ENCODE results near the gene TESPA1.

The TESPA1 gene, protein sequence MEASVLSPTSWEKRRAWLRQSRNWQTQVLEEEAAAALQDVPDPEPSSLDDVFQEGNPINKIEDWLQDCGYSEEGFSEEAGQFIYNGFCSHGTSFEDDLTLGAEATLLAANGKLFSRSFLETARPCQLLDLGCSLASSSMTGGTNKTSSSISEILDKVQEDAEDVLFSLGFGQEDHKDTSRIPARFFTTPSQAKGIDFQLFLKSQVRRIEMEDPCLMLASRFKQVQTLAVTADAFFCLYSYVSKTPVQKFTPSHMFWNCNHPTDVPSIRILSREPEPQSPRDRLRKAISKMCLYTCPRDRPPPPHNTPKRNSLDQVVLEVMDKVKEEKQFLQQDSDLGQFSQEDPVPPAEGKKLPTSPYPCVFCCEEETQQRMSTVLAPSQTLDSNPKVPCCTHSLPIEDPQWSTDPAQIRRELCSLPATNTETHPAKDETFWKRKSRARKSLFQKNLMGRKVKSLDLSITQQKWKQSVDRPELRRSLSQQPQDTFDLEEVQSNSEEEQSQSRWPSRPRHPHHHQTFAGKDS

DNA sequence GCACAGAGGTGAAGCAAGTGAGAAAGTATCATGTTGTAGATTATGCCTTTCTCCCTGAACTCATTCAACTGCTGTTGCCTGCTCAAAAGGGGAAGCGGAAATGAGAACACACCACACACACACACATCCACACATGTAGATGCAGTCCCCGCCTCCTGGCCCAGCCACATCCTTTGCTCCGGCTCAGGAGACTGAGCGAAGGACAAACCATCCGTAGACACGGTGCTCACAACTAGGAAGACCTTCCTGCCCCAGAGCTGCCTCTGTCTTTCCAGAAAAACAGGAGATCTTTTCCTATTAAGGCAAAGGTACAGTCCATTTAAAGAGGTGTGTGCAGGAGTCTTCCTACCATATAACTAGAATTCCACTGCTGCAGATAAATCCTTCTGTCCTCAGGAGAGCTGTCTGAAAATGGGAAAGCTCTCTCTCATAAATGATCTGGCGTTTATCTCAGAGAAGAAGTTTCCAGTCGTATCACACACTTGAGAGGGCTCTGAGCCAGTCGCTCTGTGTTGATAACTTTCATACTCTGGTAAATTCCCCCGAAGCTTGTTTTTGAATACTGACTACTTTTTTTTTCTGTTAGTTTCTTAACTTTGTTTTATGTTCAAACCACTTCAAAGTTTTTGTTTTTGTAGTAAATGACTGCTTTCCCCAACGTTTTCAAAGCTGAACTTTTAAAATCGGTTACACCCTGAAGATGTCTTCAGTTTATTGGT is at the start of gene TESPA1:
TSS of gene TESPA1 (minus strand) at position 105 of the 719 bp plus-strand sequence. CDS start 10,200 bp downstream, outside the sequence.
- Histone ChIP-seq H3K4me1 (ENCODE audit: insufficient read depth, low read length) (no peaks in the 10 kb centered on the region), H2AFZ (ENCODE audit: low read depth, low read length) (no peak within 1 kb of the TSS), H3K9me3 (ENCODE audit: low read length) (no peaks in the 10 kb centered on the region), H3K27me3 (ENCODE audit: insufficient read depth, low read length) (no peaks in the 10 kb centered on the region), H3K4me3 (ENCODE audit: low read length) (no peak within 1 kb of the TSS), H3K36me3 (ENCODE audit: insufficient read depth, low read length) (no peaks in the 10 kb centered on the region)

DNA sequence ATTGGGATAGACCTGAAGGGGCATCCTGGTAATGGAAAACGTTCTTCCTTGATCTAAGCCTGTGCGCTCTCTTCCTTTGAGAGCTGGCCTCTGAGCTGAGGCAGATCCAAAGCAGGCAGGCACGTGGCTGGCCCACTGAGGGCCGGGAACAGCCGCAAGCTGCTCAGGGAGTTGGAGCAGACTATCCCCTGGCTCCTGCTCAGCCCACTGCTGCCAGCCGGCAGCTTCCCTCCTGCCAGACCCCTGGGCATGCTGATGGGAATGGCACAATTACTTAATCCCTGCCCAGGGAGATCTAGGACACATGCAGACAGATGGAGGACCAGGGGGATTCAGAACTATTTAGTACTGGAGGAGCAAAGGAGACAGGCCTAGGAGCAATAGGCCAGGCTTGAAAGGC is 49.7 kb upstream of the TESPA1 start:
- Histone ChIP-seq H3K36me3 (ENCODE audit: insufficient read depth, low read length) (no peaks in the 10 kb centered on the region), H3K4me3 (ENCODE audit: low read length) (no peak overlapping the region), H3K27me3 (ENCODE audit: insufficient read depth, low read length) (peaks cover 2% of the 10 kb centered on the region), H2AFZ (ENCODE audit: low read depth, low read length) (no peak overlapping the region), H3K4me1 (ENCODE audit: insufficient read depth, low read length) (peaks cover 11% of the 10 kb centered on the region), H3K9me3 (ENCODE audit: low read length) (no peaks in the 10 kb centered on the region)

DNA sequence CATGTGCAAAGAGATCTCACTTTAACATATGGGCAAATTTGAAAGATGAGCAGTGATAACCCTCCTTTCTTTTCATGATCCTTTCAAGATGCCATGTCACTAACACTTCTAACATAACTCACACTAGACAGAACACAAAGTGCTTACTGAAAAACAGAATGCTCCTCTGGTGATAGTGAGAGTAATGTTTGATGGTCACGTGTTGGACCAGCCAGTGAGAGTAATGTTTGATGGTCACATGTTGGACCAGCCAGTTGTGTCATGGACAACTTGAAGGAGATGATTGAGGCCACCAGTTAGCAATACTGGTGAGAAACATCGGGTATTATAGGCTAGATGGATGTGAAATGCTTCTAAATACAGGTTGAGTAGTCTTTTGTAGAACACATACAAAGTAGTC is 40.9 kb upstream of the TESPA1 start:
- Histone ChIP-seq H3K9me3 (ENCODE audit: low read length) (no peaks in the 10 kb centered on the region), H3K27me3 (ENCODE audit: insufficient read depth, low read length) (no peaks in the 10 kb centered on the region), H3K4me3 (ENCODE audit: low read length) (no peak overlapping the region), H2AFZ (ENCODE audit: low read depth, low read length) (no peak overlapping the region), H3K4me1 (ENCODE audit: insufficient read depth, low read length) (no peaks in the 10 kb centered on the region), H3K36me3 (ENCODE audit: insufficient read depth, low read length) (no peaks in the 10 kb centered on the region)

DNA sequence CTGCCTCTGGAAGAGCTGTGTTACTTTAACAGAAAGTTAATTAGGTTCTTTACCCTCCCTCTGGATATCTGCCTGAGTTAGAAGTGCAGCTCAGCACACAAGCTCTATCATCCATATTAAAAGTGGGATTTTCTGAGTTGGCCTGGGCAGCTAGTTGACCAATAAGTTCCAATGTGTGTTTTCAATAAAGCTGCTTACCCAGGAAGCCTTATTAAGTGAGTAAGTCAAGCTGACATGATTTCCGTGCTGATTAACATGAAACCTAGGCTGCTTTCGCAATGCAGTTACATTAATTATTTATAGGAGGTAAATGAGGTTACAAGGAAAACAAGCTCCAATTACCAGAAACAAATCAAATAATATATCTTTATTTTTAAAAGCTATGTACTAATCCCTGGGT is 40.0 kb upstream of the TESPA1 start:
- no peaks in the 10 kb centered on the region for H3K4me1 ChIP-seq (ENCODE audit: insufficient read depth, low read length)
- no peaks in the 10 kb centered on the region for H3K36me3 ChIP-seq (ENCODE audit: insufficient read depth, low read length)
- H3K9me3 ChIP-seq (ENCODE audit: low read length): no peaks in the 10 kb centered on the region
- no peaks in the 10 kb centered on the region for H3K27me3 ChIP-seq (ENCODE audit: insufficient read depth, low read length)
- no peak overlapping the region for H2AFZ ChIP-seq (ENCODE audit: low read depth, low read length)
- H3K4me3 ChIP-seq (ENCODE audit: low read length): no peak overlapping the region

DNA sequence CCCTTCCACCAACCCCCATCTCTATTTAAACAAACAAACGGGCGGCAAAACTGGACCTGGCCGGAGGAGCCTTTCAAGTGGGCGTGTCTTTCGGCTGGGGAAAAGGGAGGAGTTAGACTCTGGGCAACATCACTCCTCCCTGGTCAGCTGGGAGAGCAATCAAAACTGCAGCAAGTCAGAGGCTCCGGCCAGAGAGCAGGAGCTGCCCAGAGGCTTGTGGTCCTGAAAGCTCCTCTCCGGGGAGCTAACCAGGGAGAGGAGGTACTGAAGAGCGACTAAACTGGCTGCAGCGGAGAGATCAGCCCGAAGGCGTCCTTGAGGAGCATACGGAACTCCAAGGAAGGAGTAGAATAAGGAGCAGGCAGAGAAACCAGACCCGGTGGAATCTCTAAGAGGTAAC is 35.2 kb upstream of the TESPA1 start, which contains the start of gene NEUROD4:
TSS of gene NEUROD4 (plus strand) at position 191 of the 400 bp plus-strand sequence. CDS start 6,466 bp downstream, outside the sequence.
- Histone ChIP-seq H3K27me3 (ENCODE audit: insufficient read depth, low read length) (no peaks in the 10 kb centered on the region), H3K4me1 (ENCODE audit: insufficient read depth, low read length) (no peaks in the 10 kb centered on the region), H3K9me3 (ENCODE audit: low read length) (no peaks in the 10 kb centered on the region), H3K36me3 (ENCODE audit: insufficient read depth, low read length) (no peaks in the 10 kb centered on the region), H3K4me3 (ENCODE audit: low read length) (no peak within 1 kb of the TSS), H2AFZ (ENCODE audit: low read depth, low read length) (no peak within 1 kb of the TSS)

DNA sequence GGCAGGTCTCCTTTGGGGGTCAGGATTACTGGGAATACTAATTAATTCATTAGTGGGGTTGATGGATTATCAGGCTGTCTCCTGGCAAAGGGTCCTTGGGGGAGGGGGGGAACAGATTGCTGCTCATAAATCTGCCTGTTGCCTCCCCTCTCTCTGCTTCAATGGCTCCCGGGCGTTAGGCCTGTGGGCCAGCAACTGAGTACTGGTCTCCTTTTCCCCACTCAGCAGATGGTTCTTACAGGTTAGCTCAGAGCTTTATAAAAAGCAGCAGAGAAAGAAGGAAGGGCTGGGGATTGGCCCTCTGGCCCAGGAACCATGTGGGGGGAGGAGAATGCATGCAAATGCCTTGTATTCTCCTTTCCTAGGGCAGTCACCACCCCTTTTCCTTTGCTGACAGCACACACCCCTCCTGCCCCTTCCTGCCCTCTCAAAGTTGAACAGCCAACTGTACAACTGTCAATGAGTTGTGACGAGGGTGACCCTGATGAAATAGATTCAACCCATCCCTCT is 32.9 kb upstream of the TESPA1 start:
- Histone ChIP-seq H3K4me1 (ENCODE audit: insufficient read depth, low read length) (no peaks in the 10 kb centered on the region), H3K9me3 (ENCODE audit: low read length) (no peaks in the 10 kb centered on the region), H3K27me3 (ENCODE audit: insufficient read depth, low read length) (no peaks in the 10 kb centered on the region), H2AFZ (ENCODE audit: low read depth, low read length) (no peak overlapping the region), H3K4me3 (ENCODE audit: low read length) (no peak overlapping the region), H3K36me3 (ENCODE audit: insufficient read depth, low read length) (no peaks in the 10 kb centered on the region)

DNA sequence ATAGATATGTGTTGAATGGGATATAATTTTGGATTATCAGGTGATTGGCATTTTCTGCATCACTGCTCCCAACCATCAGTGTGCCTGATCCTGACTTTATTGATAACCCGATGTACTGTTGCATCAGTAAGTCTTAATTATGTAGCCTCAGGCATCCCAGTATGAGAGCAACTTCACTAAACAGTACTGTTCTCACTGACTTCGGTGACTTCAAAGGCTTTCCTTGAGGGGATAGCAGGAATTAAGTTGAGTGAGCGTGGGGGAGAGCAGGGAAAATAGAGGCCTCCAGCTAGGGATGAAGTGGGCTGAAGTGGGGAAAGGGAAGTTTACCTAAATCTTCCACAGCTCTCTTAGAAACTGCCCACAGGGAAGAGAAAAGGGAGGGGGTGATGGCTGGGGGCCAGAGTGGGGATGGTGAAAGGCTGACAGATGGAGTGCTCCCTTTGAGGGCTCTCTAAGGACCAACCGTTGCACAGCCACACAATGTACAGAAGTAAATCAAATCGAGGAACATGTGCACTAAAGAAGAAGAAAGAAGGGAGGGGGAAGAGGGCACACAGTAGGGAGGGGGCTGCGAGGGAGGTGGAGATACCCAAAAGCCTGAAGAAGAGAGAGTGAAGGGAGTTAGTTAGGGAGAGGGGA is 24.5 kb upstream of the TESPA1 start:
- H2AFZ ChIP-seq (ENCODE audit: low read depth, low read length): no peak overlapping the region
- no peaks in the 10 kb centered on the region for H3K9me3 ChIP-seq (ENCODE audit: low read length)
- H3K4me3 ChIP-seq (ENCODE audit: low read length): no peak overlapping the region
- no peaks in the 10 kb centered on the region for H3K36me3 ChIP-seq (ENCODE audit: insufficient read depth, low read length)
- no peaks in the 10 kb centered on the region for H3K4me1 ChIP-seq (ENCODE audit: insufficient read depth, low read length)
- H3K27me3 ChIP-seq (ENCODE audit: insufficient read depth, low read length): peaks cover 2% of the 10 kb centered on the region

DNA sequence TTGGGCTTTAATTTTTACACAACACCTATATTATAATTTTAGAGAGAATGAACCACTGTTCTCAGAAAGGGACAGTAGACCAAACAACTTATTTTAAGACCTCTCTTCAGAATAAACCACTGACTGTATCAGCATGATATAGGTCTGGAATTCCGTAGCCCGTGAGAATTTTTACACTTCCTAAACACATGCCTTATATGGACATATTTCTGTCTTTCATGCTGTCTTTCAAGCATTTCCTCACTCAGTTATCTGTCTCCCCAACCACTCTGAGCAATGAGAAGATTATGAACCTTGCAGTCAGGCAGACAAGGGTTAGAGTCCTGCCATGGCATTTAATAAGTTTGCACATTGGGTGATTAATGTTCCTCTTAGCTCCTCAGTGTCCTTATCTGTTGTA is 17.8 kb upstream of the TESPA1 start:
- no peak overlapping the region for H2AFZ ChIP-seq (ENCODE audit: low read depth, low read length)
- H3K4me3 ChIP-seq (ENCODE audit: low read length): no peak overlapping the region
- peaks cover 2% of the 10 kb centered on the region for H3K27me3 ChIP-seq (ENCODE audit: insufficient read depth, low read length)
- H3K36me3 ChIP-seq (ENCODE audit: insufficient read depth, low read length): no peaks in the 10 kb centered on the region
- no peaks in the 10 kb centered on the region for H3K9me3 ChIP-seq (ENCODE audit: low read length)
- H3K4me1 ChIP-seq (ENCODE audit: insufficient read depth, low read length): no peaks in the 10 kb centered on the region

DNA sequence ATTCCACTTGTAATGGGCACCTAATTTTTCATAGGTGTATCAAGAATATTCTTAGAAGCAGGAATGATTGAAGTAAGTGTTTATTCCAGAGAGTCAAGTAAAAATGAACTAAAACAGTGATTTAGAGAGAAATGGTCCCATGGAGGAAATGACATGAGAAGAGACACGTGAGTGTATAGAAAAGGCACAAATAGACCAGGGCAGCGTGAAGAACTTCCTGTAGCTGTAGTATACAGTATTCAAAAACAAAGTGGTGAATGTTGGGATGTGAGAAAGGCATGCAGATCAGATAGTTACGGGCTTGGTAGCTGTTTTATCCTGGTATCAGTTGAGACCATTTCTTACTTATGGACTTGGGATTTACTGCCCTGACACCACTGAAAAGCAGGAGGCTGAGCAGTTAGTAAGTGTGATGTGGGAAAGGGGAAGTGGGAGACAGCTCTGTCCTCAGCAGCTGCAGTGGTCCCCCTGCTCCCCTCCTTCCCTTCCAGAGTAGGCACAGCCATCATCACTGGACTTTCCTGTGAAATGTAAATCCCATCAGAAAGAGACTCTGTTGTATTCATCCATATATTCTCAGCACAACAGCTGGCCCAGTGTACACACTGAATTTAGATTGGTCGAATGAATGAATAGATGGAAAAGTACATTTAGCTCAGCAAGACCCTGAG is 16.8 kb upstream of the TESPA1 start:
- H3K9me3 ChIP-seq (ENCODE audit: low read length): no peaks in the 10 kb centered on the region
- H3K4me1 ChIP-seq (ENCODE audit: insufficient read depth, low read length): no peaks in the 10 kb centered on the region
- no peaks in the 10 kb centered on the region for H3K36me3 ChIP-seq (ENCODE audit: insufficient read depth, low read length)
- no peak overlapping the region for H2AFZ ChIP-seq (ENCODE audit: low read depth, low read length)
- H3K4me3 ChIP-seq (ENCODE audit: low read length): no peak overlapping the region
- H3K27me3 ChIP-seq (ENCODE audit: insufficient read depth, low read length): peaks cover 2% of the 10 kb centered on the region

DNA sequence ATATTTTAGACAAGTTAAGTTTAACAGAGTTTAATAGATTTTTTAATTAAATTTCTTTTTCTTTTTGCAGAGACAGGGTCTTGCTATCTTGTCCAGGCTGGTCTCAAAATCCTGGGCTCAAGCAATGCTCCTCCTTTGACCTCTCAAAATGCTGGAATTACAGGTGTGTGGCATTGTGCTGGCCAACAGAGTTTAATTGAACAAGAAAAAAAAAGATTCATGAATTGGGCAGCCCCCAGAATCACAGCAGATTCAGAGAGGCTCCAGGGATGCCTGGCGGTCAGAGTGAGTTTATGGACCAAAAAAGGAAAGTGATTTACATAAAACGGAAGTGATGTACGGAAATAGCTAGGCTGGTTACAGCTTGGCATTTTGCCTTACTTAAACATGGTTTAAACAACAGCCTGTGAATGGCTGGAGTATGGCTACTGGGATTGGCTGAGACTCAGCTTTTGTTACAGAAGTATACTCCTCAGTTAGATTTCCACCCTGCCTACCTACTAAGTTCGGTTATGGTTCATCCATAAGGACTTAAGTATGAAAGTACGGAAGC is 14.5 kb upstream of the TESPA1 start:
- no peak overlapping the region for H3K4me3 ChIP-seq (ENCODE audit: low read length)
- H3K36me3 ChIP-seq (ENCODE audit: insufficient read depth, low read length): no peaks in the 10 kb centered on the region
- H3K9me3 ChIP-seq (ENCODE audit: low read length): no peaks in the 10 kb centered on the region
- no peaks in the 10 kb centered on the region for H3K27me3 ChIP-seq (ENCODE audit: insufficient read depth, low read length)
- no peaks in the 10 kb centered on the region for H3K4me1 ChIP-seq (ENCODE audit: insufficient read depth, low read length)
- no peak overlapping the region for H2AFZ ChIP-seq (ENCODE audit: low read depth, low read length)

DNA sequence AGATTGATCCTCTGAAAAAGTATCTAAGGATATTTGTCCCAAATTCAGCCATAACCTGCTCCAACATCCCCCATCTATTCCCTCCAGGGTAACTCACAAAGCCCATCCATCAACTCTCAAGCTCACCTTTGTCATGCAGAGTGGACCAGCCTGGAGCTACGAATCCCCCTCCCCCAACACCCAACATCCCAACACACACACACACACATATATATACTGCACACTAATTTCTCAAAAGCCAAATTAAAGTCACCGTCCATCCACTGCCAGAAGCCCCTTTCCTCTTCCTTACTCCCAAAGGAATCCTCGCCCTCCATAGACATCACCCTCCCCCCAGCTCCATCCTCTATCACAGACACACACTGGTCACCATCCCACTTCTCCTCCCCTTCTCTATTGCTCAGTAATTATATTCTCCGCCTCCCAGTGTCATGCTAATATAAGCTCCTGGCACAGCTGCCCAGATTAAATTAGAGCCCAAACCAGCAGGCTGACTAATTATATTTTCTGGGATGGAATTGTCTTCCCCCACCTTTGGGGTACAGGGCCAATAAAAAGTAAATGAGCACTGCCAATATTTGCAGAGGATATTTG is 13.5 kb upstream of the TESPA1 start:
- no peaks in the 10 kb centered on the region for H3K36me3 ChIP-seq (ENCODE audit: insufficient read depth, low read length)
- H3K27me3 ChIP-seq (ENCODE audit: insufficient read depth, low read length): no peaks in the 10 kb centered on the region
- H3K4me3 ChIP-seq (ENCODE audit: low read length): no peak overlapping the region
- no peaks in the 10 kb centered on the region for H3K9me3 ChIP-seq (ENCODE audit: low read length)
- H3K4me1 ChIP-seq (ENCODE audit: insufficient read depth, low read length): no peaks in the 10 kb centered on the region
- no peak overlapping the region for H2AFZ ChIP-seq (ENCODE audit: low read depth, low read length)

DNA sequence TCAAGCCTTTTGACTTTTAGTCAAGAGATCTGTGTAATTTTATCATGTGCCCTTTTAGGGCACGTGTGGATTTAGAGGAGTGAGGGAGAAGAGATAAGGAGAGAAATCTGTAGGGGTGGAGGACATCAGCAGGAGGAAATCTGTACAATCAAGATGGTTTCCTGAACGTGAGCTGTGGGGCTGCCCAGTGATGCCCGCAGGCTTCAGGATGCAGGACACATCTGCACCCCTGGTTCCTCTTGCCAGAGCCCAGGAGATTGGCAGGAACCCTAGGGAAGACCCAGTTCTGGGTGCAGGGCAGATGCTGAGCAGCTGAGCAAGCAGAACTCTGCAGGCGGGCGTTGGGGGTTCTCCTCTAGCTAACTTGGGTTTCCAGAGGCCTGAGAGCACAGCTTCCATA is 11.6 kb upstream of the TESPA1 start:
- no peaks in the 10 kb centered on the region for H3K9me3 ChIP-seq (ENCODE audit: low read length)
- no peak overlapping the region for H3K4me3 ChIP-seq (ENCODE audit: low read length)
- no peaks in the 10 kb centered on the region for H3K36me3 ChIP-seq (ENCODE audit: insufficient read depth, low read length)
- no peaks in the 10 kb centered on the region for H3K4me1 ChIP-seq (ENCODE audit: insufficient read depth, low read length)
- no peak overlapping the region for H2AFZ ChIP-seq (ENCODE audit: low read depth, low read length)
- H3K27me3 ChIP-seq (ENCODE audit: insufficient read depth, low read length): no peaks in the 10 kb centered on the region
